ENCODE measurements around the gene LMO7.

DNA sequence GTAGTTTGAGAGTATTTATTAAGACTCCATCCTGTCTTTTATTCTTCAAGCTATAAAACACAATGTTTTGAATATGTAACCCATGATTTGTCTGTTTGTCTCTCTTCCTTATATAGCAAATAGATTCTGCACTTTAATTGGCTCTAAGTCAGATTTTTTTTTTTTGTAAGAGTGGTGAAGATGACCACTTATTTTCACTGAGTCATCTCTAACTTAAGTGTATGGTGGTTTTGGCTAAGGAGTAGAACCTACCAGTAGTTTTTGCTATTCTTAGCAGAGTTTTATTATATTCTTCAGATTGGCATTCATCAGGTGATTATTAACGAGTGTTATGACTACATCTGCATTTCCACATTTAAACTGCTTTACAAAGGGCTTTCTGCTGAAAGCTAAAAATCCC, 194.7 kb downstream of the LMO7 start:
- TF ChIP-seq POLR2A (IDR thresholded peaks at IDR 0.05; ENCODE audit: low read depth, low read length) (no peak), POLR2AphosphoS5 (IDR thresholded peaks at IDR 0.05; ENCODE audit: low read depth, low read length) (no peak)

All from GM12892 (cell line).